HG03280 (cell line): ENCODE measurements around the gene FLNB.

ENCODE experiments used
- ATAC-seq: cut with Tn5 transposase; IDR thresholded peaks from one replicate; pipeline ENCODE4 v1.9.1; 2021; ENCODE audit warnings: mild to moderate bottlenecking, moderate library complexity; ENCODE audit not compliant: unreplicated experiment

The FLNB gene

DNA sequence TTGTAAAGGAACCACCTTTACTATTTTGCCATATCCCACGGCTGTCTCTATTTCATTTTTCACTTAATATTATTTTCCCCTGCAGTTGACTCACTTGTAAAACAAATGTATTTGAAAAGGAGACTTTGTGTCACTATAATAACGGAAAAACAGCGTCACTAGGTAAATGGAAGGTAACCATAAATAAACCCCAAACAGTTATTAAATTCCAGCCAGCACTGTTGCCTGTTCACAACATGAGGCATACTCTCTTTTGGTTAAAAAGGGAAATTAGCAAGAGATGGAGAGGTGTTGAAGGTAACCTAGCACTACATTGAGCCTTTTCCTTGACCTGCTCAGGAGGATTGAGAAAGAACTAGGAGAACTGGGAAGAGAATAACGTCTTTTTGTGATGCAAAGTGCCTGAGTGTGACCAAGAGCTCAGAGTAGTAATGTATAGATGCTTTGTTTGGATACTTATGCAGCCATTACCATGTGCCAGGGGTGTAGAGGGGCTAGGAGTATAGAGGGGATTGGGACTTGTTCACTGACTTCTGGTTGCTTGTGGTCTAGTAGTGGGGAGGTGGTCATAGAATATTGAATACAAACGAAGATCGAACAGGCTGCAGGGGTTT is 19.6 kb downstream of the FLNB start:
- no peak for ATAC-seq

GRCh38 chr3:58028902-58029301 is 20.7 kb downstream of the FLNB start:
- no peak for ATAC-seq

DNA sequence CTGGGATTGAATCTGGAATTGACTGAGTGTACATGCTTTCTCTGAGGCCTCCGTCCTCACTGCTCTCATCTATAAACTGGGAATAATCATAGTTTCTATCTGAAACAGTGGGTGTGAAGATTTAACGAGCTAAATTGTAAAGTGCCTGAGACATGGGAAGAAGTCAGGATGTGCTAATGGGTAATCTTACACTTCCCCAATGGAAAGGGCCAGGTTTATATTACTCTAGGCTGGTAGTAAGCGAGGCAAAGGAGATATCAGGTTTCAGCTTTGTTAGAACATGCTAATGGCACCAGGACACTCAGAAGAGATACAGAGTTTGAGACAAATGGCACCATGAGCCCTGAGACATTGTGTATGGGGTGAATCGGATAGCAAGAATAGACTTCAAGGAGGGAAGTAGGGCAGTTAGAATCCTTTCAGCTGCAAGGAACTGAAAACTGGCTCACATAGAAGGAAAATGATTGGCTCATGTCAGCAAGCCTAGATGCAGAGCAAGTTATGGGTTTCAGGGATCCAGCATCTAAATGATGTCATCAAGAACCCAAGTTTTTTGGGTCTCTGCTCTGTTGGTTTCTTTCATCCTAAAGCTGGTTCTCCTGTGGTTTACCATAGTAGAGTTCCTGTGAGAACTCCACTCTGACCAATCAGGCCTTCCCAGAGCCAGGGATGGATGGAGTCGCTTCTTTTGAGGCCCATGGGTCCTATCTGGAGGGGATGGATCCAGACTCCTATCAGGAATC is 21.8 kb downstream of the FLNB start:
- ATAC-seq = no peak

DNA sequence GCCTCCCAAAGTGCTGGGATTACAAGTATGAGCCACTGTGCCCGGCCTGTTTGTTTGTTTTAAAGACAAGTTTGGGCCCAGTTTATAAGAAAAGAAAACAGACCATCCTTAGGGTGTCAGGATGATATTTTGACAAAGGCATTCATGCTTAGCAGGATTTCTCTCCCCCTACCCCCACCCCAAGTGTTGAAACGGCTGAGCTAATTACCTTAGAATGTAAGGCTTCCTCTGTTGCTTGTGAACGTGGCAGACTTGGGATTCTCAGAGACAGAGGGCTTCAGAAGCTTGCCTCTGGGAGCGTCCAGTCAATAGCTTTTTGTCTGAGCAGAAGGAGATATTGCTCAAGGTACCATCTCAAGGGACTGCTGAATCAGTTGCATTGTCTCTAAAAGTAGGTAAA is 24.0 kb downstream of the FLNB start:
- no peak for ATAC-seq

DNA sequence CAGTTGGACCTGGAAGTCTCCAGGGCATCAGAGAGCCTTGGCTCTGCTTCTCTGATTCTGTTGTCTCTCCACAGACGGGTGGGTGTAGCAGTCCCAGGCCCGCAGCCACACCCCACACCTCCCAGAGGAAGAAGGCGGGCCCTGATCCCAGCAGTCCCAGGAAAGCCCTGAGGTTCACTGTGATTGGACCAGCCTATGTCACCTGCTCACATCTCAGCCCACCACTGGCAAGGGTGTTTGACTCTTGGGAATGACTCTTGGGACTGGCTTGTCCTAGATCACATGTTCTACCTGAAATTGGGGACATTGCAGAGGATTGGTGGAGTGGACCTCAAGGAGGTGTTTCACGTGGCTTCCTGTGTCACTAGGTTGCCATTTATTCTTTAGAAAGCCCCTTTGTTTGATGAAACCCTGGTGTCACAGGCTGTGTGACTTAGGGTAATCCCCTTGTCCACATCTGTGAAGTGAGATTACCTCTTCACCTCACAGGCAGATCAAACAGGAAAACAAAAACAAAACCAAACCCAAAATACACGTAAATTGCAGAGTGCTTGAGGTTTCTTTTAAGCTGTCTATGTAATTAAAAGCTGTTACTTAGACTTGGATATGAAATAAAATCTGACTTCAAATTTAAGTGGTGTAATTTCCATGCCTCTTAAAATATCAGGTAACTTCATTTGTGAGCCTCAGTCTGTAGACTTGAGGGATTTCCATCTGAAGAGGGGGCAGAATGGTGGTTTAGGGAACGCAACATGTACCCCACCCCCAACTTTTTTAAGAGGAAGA is 26.7 kb downstream of the FLNB start:
- peak; percentile 99 for ATAC-seq

DNA sequence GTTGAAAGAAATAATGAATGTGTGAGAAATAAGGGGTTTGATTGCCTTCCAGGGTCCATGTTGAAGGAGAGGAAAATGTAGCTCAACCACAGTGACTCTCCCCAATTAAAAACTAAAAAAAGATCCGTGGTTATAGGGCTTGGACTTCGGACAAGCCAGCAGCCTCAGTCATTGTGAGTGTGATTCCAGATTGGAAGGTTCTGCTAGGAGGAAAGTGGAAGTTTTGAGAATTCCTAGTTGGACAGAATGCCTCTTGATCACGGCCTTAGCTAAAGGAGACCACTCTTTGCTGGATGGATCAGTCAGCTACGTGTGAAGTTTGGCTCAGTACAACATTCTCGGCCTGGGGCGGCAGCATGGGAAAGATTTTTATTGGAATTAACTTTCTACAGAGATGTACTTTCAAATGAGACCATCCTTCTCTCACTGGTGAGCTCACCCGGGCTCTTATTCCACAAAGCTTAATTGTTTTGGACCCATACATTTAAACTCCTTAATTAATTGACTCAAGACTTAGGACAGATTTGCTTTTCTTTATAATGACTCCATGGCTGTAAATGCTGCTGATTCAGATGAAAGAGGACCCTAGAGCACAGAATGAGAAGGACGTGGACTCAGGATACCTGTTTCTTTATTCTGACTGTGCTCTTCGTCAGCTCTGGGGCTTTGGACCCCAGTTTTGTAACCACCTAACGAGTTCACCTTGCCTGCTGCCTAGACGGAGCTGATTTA is 27.5 kb downstream of the FLNB start:
- ATAC-seq = peak; percentile 5

DNA sequence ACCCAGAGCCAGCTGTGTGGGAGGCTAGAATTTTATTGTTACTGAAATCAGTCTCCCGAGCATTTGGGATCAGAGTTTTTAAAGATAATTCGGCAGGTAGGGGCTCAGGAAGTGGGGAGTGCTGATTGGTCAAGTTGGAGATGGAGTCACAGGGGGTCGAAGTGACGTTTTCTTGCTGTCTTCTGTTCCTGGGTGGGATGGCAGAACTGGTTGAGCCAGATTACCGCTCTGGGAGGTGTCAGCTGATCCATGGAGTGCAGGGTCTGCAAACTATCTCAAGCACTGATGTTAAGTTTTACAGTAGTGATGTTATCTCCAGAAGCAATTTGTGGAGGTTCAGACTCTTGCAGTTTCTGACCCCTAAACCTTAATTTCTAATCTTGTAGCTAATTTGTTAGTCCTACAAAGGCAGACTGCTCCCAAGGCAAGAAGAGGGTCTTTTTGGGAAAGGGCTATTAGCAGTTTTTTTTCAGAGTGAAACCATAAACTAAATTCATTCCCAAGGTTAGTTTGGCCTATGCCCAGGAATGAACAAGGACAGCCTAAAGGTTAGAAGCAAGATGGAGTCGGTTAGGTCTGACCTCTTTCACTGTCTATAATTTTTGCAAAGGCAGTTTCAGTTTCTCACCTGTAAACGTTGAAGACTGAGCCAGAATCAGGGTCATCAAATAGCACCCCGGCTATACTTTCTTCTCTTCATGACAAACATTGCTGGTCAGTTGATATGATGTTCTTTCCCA is 28.2 kb downstream of the FLNB start:
- no peak for ATAC-seq

DNA sequence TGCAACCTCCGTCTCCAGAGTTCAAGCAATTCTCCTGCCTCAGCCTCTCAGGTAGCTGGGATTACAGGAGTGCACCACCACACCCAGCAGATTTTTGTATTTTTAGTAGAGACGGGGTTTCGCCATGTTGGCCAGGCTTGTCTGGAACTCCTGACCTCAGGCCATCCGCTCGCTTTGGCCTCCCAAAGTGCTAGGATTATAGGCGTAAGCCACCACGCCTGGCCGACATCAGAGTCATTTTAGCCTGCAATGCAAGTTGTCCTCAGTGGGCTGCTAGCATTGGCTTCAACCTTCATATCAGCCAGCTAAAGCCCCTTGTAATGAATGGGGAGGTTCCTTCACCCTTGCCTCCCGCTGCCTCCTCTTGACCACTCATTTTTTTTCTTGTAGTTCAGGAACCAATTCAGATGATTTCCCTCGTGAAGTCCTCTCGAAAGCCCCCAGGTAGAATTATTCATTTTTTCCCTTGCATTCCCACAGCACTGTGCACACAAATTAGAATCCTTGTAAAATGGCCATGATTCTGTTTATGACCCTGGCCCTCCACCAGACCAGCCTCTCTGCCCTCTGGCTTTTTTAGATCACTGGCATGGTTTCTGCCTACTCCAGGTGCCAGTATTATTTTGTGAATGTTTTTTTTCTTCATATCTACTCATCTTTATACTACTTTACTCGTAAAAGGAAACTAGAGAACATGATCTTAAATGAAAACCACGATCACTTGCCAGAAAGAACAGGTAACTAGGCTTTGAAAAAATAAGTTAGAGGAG is 29.1 kb downstream of the FLNB start:
- no peak for ATAC-seq

GRCh38 chr3:58038675-58039292 is 30.6 kb downstream of the FLNB start:
- ATAC-seq = no peak

GRCh38 chr3:58039601-58040000 is 31.4 kb downstream of the FLNB start:
- ATAC-seq = no peak

DNA sequence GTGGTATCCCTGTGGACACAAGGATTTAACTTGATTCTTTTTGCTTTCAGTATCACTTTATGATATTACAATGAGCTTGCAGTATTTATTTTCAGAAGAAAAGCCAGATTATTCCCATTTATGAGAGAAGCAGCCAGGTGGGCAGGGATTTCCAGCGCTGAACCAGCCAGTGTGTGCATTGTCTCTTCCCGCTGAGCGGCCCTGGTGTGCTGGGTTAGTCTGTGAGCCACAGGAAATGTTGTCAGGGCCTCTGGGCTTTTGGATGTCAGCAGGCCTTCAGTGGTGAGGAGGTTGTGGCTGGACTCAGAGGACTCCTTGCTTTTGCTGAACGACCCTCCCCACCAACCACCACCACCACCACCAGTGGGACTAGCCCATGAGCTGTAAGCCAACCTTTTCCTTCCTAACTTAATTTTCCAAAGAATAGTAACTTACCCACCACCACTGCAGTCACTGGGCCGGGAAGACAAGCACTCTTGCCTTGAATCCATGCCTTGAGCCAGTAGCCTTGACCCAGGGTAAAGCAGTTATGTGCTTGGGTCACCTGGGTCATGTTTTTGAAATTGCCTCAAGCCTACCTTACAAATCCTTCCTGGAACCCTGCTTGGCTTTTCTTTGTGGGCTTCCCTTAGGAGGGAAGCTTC is 33.1 kb downstream of the FLNB start:
- ATAC-seq = peak; percentile 24

DNA sequence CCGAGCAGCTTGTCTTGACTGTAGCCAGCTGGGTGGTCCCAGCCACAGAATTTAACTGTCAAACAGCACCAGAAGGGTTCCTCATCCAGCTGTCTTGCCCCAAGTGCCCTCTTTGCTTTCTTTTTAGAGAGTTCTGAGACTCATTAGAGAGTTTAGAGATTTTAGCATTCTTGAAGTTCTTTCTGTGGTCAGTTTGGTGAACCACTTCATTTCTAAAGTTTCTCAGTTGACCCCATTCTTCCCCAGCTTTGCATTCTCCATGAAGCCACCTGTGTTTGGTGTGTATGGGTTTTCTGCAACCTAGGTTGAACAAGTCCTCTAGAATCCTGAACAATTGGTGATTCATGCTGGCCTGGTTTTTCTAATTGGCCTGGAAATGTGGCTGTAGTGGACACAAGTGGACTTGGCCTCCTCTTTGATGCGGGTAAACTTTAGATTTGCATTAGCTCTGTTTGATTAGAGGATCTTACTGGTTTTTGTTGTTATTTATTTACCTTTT is 33.7 kb downstream of the FLNB start:
- ATAC-seq = peak; percentile 87

- ATAC-seq = no peak
These were observed 34.9 kb downstream of the FLNB start for GRCh38 chr3:58042947-58043707.

- ATAC-seq = no peak
These were observed 35.7 kb downstream of the FLNB start for GRCh38 chr3:58043933-58044332.

- no peak for ATAC-seq
These were observed 36.7 kb downstream of the FLNB start for GRCh38 chr3:58044691-58045483.

GRCh38 chr3:58047826-58048225 is 39.6 kb downstream of the FLNB start:
- no peak for ATAC-seq

- no peak for ATAC-seq
These were observed 40.1 kb downstream of the FLNB start for GRCh38 chr3:58048301-58048700.
